Endothelial cell (in vitro differentiated cells): ENCODE measurements around the gene ATP5MK. TPM values are rescaled to one million over a fixed set of nuclear protein-coding genes. Genes with fewer than 3 reads are reported as not detected.
A peak's percentile ranks its signal among the peaks of the same experiment; 100 is the strongest.
"Not testable (repeated sequence)": the region's sequence is repeated elsewhere in the genome, so short reads cannot be mapped to it uniquely, and the experiment has no call there.

Experiments
- DNase-seq: peaks from one replicate; pipeline ENCODE4 v3.0.0; 2021; ENCODE audit warnings: low spot score
- H3K27ac Mint-ChIP-seq: one replicate; pipeline ENCODE4 v1.8.0; 2021; ENCODE audit warnings: mixed read lengths, inconsistent platforms; ENCODE audit not compliant: unreplicated experiment
- H3K27me3 Mint-ChIP-seq: one replicate; pipeline ENCODE4 v1.8.0; 2021; ENCODE audit warnings: mild to moderate bottlenecking, moderate library complexity, mixed read lengths, inconsistent platforms; ENCODE audit not compliant: unreplicated experiment
- H3K36me3 Mint-ChIP-seq: one replicate; pipeline ENCODE4 v1.8.0; 2021; ENCODE audit warnings: mild to moderate bottlenecking, low read depth, mixed read lengths, inconsistent platforms; ENCODE audit not compliant: unreplicated experiment
- H3K4me1 Mint-ChIP-seq: one replicate; pipeline ENCODE4 v1.8.0; 2021; ENCODE audit warnings: mild to moderate bottlenecking, mixed read lengths, inconsistent platforms; ENCODE audit not compliant: unreplicated experiment
- H3K4me3 Mint-ChIP-seq: one replicate; pipeline ENCODE4 v1.8.0; 2021; ENCODE audit warnings: mild to moderate bottlenecking, mixed read lengths, inconsistent platforms; ENCODE audit not compliant: unreplicated experiment
- H3K9me3 Mint-ChIP-seq: one replicate; pipeline ENCODE4 v1.8.0; 2021; ENCODE audit warnings: mixed read lengths, inconsistent platforms; ENCODE audit not compliant: unreplicated experiment
- total RNA-seq: library from RNA; stranded (reverse); fragmentation: NEBNext Ultra II Directional; extraction: Animal tissue kit (Norgen Biotek cat#: 25700); gene quantifications from one replicate; pipeline ENCODE4 v1.2.1, GENCODE V29; 2021; ENCODE audit not compliant: unreplicated experiment
- TF ChIP-seq, protein P1 (sequence below): fragments of 200-600 bp; sonication (generic); IDR thresholded peaks from one replicate; pipeline ENCODE4 v1.5.0; 2021; ENCODE audit warnings: antibody characterized with exemption; ENCODE audit not compliant: unreplicated experiment

ATP5MK gene
- total RNA-seq, 1 donor from 2014 or later = 283 TPM

DNA sequence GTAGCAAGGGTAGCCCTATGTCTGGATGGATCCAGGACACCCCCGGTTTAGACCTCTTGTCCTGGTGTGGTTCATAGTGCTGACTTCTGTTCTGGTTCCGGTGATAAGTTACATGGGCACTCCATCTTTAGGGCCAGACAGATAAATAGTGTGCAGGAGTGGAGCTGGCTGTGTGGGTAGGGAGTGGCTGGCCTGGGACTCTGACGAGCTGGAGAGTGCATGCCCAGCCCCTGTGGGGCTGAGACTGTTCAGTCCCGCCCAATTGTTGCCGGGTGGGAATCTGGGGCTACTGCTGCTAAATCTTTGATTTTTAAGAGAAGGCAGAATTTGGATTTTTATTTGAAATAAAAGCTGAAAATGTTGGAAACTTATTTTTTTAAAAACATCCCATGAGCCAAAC is 27.5 kb upstream of the ATP5MK start:
- H3K4me3 Mint-ChIP-seq = peak overlapping the region; percentile 11
- TF ChIP-seq, protein P1, sequence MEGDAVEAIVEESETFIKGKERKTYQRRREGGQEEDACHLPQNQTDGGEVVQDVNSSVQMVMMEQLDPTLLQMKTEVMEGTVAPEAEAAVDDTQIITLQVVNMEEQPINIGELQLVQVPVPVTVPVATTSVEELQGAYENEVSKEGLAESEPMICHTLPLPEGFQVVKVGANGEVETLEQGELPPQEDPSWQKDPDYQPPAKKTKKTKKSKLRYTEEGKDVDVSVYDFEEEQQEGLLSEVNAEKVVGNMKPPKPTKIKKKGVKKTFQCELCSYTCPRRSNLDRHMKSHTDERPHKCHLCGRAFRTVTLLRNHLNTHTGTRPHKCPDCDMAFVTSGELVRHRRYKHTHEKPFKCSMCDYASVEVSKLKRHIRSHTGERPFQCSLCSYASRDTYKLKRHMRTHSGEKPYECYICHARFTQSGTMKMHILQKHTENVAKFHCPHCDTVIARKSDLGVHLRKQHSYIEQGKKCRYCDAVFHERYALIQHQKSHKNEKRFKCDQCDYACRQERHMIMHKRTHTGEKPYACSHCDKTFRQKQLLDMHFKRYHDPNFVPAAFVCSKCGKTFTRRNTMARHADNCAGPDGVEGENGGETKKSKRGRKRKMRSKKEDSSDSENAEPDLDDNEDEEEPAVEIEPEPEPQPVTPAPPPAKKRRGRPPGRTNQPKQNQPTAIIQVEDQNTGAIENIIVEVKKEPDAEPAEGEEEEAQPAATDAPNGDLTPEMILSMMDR = no peak
- no peaks in the 10 kb centered on the region for H3K4me1 Mint-ChIP-seq
- peaks cover 44% of the 10 kb centered on the region for H3K36me3 Mint-ChIP-seq
- H3K27me3 Mint-ChIP-seq = peaks cover 2% of the 10 kb centered on the region
- H3K27ac Mint-ChIP-seq = no peak overlapping the region
- H3K9me3 Mint-ChIP-seq = no peaks in the 10 kb centered on the region
- no peak for DNase-seq

DNA sequence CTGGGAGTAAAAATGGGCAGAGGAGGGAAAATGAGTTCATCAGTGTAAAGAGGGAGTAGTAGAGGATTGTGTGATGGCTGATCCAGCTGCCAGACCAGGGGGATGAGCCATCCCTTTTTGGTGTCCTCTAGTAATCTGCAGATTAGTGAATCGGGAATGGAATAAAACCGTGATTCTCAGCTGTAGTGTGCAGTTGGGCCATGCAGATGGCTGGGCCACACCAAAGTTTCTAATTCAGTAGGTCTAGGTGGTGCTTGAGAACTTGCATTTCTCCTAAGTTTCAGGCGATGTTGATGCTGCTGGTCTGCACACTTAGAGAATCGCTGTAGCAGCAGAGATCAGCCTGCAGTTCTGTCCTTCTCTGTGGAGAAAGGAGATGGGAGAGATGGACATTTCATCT is 22.8 kb upstream of the ATP5MK start:
- no peaks in the 10 kb centered on the region for H3K27me3 Mint-ChIP-seq
- TF ChIP-seq, protein P1 = no peak
- H3K4me3 Mint-ChIP-seq = no peak overlapping the region
- no peak overlapping the region for H3K27ac Mint-ChIP-seq
- H3K36me3 Mint-ChIP-seq = peaks cover 63% of the 10 kb centered on the region
- H3K4me1 Mint-ChIP-seq = no peaks in the 10 kb centered on the region
- H3K9me3 Mint-ChIP-seq = no peaks in the 10 kb centered on the region
- DNase-seq = no peak

DNA sequence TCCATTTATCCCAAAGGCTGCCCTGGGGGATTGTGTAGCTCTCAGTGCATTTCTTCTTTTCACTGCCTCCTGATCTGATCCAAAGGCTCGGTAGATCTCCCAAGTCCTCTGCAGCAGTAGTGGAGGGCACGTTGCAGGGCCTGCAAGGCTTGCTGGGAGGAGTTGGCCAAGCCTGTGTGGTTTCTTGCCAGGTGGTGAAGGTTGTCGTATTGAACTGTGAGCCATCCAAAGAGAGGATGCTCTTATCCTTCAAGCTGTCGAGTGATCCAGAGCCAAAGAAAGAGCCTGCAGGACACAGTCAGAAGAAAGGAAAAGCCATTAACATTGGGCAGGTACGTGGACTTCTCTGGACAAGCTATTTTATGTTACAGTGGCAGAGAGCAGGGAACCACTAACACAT is 21.3 kb upstream of the ATP5MK start:
- H3K9me3 Mint-ChIP-seq = no peaks in the 10 kb centered on the region
- no peaks in the 10 kb centered on the region for H3K4me1 Mint-ChIP-seq
- TF ChIP-seq, protein P1 = no peak
- DNase-seq = no peak
- no peak overlapping the region for H3K27ac Mint-ChIP-seq
- H3K27me3 Mint-ChIP-seq = no peaks in the 10 kb centered on the region
- H3K36me3 Mint-ChIP-seq = peaks cover 59% of the 10 kb centered on the region
- H3K4me3 Mint-ChIP-seq = no peak overlapping the region

DNA sequence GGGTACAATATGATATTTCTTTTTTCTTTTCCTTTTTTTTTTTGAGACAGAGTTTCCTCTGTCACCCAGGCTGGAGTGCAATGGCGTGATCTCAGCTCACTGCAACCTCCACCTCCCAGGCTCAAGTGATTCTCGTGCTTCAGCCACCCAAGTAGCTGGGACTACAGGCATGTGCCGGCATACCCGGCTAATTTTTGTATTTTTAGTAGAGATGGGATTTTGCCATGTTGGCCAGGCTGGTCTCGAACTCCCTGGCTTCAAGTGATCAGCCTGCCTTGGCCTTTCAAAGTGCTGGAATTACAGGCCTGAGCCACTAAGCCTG is 20.8 kb upstream of the ATP5MK start:
- not testable (repeated sequence) for H3K9me3 Mint-ChIP-seq, H3K4me1 Mint-ChIP-seq, H3K27ac Mint-ChIP-seq, H3K27me3 Mint-ChIP-seq, H3K4me3 Mint-ChIP-seq, DNase-seq
- H3K36me3 Mint-ChIP-seq = peaks cover 54% of the 10 kb centered on the region

DNA sequence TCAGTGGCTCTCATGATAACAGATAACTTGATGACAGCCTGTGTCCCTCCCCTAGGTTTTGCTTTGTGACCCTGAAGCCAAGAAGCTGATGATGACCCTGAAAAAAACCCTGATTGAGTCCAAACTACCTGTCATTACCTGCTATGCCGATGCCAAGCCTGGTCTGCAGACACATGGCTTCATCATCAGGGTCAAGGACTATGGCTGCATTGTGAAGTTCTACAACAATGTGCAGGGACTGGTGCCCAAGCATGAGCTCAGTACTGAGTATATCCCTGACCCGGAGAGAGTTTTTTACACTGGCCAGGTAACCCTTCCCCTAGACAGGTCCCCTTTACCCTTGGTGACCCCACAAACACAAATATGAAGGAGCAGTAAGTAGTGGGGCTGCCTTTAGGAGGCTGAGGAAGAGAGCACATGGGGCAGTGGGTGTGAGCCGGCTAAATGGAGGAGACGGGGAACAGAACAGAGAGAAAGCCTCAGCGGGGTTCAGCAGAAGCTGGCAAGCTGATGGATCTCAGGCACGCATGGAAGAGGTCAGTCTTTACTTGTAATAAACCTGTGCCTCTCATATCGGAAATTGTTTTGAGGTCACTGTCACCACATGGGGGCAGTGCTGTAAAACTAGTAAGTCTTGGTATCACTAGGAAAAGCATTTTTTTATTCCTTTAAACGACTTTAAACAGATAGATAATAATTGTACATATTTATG is 20.3 kb upstream of the ATP5MK start:
- Mint-ChIP-seq H3K36me3 (peaks cover 52% of the 10 kb centered on the region), H3K27me3 (no peaks in the 10 kb centered on the region), H3K27ac (no peak overlapping the region), H3K9me3 (no peaks in the 10 kb centered on the region), H3K4me1 (no peaks in the 10 kb centered on the region), H3K4me3 (no peak overlapping the region)
- DNase-seq = peak; percentile 56
- TF ChIP-seq, protein P1 = peak; percentile 52
